ENCODE results near the gene ZSCAN30.
"Not testable (repeated sequence)": the region's sequence is repeated elsewhere in the genome, so short reads cannot be mapped to it uniquely, and the experiment has no call there.

ZSCAN30 gene

DNA sequence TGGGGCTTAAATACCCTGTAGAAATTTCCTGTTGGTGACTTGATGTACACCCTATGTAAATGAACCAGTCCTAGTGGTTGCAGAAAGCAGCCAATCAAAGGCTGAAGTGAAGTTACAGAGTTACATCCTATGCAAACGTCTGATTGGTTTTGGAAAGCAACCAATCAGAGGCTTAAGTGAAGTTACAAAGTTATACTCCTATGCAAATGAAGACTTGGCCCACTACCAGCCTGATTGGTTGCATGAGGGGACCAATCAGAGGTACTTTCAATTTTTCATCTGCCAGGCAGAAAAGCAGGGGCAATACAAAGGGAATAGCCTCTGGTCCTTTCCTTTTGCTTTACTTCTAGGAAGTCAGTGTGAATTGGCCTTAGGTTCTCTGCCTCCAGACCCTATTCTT lies 62.8 kb downstream of the ZSCAN30 start:
- DNase-seq = no peak

DNA sequence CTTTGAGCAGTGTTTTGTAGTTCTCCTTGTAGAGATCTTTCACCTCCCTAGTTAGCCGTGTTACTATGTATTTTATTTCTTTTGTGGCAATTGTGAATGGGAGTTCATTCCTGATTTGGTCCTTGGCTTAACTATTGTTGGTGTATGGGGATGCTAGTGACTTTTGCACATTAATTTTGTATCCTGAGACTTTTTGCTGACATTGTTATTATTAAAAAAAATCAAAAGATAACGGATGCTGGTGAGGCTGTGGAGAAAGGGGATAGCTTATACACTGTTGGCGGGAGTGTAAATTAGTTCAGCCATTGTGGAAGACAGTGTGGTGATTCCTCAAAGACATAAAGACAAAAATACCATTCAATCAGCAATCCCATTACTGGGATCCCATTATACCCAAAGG lies 66.2 kb downstream of the ZSCAN30 start:
- DNase-seq = no peak

DNA sequence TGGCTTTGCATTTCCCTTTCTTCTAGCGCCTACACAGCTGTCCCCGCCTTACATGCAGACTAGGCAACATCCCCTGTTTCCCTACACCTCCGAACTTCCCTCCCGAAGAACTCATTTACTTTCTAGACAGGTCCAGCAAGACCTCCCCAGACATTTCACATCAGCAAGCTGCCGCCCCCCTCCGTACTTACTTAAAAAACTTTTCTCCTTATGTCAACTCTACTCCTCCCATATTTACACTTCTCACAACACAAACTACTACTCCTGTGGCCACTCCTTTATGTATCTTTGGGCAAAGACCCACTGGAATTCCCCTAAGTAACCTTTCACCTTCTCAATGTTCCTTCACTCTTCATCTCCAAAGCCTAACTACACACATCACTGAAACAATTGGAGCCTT lies 69.6 kb downstream of the ZSCAN30 start:
- DNase-seq = no peak

DNA sequence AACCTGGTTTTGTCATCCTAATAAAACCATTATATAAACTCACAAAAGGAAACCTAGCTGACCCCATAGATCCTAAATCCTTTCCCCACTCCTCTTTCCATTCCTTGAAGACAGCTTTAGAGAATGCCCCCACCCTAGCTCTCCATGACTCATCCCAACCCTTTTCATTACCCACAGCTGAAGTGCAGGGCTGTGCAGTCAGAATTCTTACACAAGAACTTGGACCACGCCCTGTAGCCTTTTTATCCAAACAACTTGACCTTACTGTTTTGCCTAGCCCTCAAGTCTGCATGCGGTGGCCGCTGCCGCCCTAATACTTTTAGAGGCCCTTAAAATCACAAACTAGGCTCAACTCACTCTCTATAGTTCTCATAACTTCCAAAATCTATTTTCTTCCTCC lies 70.7 kb downstream of the ZSCAN30 start:
- DNase-seq = not testable (repeated sequence)

DNA sequence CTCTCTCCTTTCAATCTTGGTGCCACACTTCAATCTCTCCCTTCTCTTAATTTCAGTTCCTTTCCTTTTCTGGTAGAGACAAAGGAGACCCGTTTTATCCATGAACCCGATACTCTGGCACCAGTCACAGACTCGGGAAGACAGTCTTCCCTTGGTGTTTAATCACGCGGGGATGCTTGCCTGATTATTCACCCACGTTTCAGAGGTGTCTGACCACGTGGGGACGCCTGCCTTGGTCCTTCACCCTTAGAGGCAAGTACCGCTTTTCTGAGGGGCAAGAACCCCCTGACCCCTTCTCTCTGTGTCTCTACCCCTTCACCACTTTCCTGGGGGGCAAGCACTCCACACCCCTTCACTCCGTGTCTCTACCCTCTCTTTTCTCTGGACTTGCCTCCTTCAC lies 73.4 kb downstream of the ZSCAN30 start:
- not testable (repeated sequence) for DNase-seq

DNA sequence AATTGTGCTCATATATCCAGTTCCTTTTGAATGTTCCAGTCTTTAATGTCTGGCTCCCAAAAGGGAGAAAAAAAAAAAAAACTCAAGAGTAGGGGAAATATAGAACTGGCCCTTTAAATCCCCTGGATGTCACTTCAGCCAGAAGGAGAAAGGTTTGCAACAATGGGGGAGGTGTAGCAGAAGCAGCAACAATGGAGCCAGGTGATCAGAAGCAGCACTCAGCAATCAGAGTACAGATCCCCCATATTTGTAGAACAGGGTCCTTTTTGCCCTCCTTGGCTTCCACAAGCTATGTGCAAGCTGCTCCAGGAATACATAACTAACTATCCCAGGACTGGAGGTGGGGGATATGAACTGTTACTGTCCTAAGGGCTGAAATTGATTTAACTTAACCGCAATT lies 75.0 kb downstream of the ZSCAN30 start:
- no peak for DNase-seq

DNA sequence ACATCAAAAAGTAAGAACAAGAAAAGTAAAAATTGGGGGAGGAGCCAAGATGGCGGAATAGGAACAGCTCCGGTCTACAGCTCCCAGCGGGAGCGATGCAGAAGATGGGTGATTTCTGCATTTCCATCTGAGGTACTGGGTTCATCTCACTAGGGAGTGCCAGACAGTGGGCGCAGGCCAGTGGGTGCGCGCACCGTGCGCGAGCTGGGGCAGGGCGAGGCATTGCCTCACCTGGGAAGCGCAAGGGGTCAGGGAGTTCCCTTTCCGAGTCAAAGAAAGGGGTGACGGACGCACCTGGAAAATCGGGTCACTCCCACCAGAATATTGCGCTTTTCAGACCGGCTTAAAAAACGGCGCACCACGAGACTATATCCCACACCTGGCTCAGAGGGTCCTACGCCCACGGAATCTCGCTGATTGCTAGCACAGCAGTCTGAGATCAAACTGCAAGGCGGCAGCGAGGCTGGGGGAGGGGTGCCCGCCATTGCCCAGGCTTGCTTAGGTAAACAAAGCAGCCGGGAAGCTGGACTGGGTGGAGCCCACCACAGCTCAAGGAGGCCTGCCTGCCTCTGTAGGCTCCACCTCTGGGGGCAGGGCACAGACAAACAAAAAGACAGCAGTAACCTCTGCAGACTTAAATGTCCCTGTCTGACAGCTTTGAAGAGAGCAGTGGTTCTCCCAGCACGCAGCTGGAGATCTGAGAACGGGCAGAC lies 84.1 kb downstream of the ZSCAN30 start:
- DNase-seq = not testable (repeated sequence)

DNA sequence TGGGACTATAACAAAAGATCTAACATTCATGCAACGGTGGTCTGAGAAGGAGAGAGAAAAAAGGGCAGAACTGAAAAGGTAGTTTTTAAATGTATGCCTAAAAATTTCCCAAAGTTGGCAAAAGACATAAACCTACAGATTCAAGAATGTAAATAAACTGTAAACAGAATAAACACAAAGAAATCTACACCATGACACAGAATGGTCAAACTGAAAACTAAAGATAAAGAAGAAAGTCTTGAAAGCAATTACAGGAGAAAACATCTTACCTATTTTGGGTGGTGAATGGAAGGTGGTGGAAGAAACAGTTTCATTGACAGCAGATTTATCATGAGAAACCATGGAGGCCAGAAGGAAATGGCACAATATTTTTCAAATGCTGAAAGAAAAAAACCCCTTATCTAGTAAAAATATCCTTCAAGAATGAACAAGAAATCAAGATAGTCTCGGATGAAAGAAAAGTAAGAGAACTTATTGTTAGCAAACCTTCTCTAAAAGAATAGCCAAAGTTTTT lies 84.8 kb downstream of the ZSCAN30 start:
- no peak for DNase-seq

DNA sequence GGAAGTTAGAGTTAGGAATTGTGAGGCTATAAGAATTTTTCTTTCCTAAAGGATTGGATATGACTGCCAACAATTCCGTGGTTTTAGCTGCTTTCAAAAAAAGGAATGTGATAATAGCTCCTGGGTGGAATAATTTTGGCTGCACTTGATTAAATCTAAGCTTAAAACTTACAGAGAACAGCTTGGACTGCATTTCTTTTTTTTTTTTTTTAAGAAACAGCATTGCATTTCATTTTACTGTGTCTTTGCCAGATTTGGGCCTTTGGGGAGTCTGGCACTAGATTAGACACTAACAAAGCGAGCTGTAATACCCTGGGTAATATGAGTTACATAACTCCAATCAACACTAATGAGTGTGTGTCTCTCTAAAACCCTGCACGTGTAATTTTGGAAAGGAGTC lies 87.0 kb downstream of the ZSCAN30 start:
- DNase-seq = no peak

DNA sequence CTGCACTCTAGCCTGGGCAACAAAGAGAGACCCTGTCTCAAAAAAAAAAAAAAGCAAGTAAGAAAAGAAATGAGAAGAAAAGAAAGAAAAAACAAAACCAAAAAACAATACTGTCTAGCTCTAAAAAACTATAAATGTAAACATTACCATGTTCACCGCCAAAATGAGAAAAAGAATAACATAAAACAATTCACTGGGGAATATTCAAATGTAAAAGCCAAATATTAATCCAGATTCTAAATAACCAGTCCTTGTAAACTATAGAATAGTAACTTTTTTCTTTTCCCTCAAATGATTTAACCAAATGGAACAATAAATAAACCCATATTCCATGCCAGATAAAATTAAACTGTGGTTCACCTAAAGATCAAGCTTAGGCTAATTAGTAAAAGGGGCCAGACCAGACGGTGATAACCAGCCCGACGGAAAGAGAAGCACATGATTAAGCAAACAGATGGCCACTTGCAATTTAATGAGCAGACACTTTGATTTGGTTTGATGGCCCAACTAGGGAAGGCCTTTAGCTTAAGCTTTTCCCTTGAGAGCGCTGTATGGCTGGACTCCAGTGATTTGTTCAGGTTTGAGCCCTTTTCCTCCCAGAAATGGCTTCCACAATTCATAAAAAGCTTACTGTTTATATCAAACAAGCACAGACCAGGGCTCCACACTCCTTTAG lies 88.6 kb downstream of the ZSCAN30 start:
- DNase-seq = no peak

All from activated CD8-positive, alpha-beta memory T cell treated with anti-CD3 and anti-CD28 coated beads, Interleukin-2, amount 50 U/mL, for 4 hours (primary cell).